ENCODE data around the gene STPG4.

STPG4 gene

DNA sequence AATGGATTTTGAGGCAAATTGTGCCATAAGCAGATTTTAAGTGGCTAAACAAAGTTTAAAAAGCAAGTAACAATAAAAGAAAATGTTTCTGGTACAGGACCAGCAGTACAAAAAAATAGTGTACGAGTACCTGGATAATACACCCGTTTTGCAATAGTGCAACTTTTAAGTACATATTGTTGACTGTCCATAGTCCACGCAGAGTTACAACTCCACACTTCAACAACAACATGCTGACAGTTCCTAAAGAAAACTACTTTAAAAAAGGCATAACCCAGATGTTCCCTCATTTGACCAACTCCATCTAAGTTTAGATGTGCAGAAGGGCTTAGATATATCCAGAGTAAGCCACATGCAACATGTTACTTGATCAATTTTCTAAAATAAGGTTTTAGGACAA is 5.1 kb upstream of the STPG4 start:
- Histone ChIP-seq H3K4me3 (ENCODE audit: extremely low read depth, insufficient read depth, low read length, poor library complexity, severe bottlenecking) (no peak overlapping the region), H3K27ac (ENCODE audit: low read depth, low read length, severe bottlenecking) (no peak overlapping the region), H3K9me3 (ENCODE audit: control insufficient read depth, low read length) (no peaks in the 10 kb centered on the region), H3K36me3 (ENCODE audit: control insufficient read depth, insufficient read depth, low read length) (peaks cover 73% of the 10 kb centered on the region), H3K4me1 (ENCODE audit: control insufficient read depth, insufficient read depth, low read length, poor library complexity, severe bottlenecking) (no peaks in the 10 kb centered on the region)
- 80 to 100% methylated on average over 1 to 2 of the region's 3 CpGs for WGBS, 2 experiments (ENCODE audit: insufficient coverage in 2 of 2)

DNA sequence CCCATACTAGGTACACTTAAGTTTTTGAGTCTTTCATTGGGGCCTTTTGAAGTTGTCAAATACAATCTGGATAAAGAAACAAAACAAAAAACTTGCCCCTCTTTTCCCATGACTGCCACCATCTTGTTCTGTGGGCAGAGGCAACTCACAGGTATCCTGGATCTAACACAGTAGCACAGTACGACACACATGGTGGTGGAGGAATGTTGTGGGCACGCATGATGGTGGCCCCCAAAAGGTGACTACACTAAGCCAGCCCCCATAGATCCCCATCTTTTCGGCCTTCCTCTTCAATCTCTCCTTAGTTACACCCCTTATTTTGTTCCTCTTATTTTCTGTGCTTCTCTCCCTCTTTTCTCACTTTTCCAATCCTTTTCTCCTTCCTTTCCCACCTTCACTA is 4.5 kb upstream of the STPG4 start:
- Histone ChIP-seq H3K4me1 (ENCODE audit: control insufficient read depth, insufficient read depth, low read length, poor library complexity, severe bottlenecking) (no peaks in the 10 kb centered on the region), H3K27ac (ENCODE audit: low read depth, low read length, severe bottlenecking) (no peak overlapping the region), H3K4me3 (ENCODE audit: extremely low read depth, insufficient read depth, low read length, poor library complexity, severe bottlenecking) (no peak overlapping the region), H3K36me3 (ENCODE audit: control insufficient read depth, insufficient read depth, low read length) (peaks cover 73% of the 10 kb centered on the region), H3K9me3 (ENCODE audit: control insufficient read depth, low read length) (no peaks in the 10 kb centered on the region)
- 98 to 100% methylated on average over 2 to 3 of the region's 3 CpGs for WGBS, 2 experiments (ENCODE audit: insufficient coverage in 2 of 2)

DNA sequence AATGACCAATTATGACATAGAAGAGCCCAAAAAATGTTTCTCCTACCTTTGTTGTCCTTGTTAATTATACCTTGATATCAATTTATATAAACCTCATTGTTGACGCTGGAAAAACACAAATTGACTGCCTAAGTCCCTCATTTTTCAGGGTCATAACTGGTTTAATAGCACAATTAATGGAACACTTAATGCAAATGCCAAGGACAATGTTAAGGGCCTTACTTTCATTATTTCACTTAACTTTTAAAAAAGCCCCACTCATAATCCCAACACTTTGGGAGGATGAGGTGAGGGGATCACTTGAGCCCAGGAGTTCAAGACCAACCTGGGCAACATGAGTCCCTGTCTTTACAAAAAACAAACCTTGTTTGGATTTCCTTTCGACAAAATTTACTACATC is 3.5 kb upstream of the STPG4 start:
- Histone ChIP-seq H3K27ac (ENCODE audit: low read depth, low read length, severe bottlenecking) (no peak overlapping the region), H3K4me1 (ENCODE audit: control insufficient read depth, insufficient read depth, low read length, poor library complexity, severe bottlenecking) (no peaks in the 10 kb centered on the region), H3K4me3 (ENCODE audit: extremely low read depth, insufficient read depth, low read length, poor library complexity, severe bottlenecking) (no peak overlapping the region), H3K36me3 (ENCODE audit: control insufficient read depth, insufficient read depth, low read length) (peaks cover 74% of the 10 kb centered on the region), H3K9me3 (ENCODE audit: control insufficient read depth, low read length) (no peaks in the 10 kb centered on the region)
- WGBS, 2 experiments (ENCODE audit: insufficient coverage in 2 of 2) = 92% methylated on average over 2 of the region's 2 CpGs; no CpG with 5 or more reads in 1 of the 2 experiments

DNA sequence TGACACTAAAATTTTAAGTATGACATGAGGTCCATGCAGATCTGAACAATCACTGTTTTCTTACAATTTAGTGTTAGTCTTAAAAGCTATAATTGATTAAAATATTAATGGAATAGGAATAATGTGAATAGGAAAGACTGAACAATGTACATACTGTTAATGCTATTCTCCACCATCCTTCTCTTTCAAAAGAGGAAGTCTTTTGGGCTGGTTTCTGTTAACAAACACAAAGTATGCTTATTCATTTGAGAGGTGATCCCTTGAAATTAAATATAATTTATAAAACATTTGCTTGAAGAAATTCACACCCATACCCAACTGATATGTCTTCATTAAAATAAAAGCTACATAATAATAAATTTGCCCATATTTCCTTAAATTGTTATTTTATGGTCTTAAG is 2.3 kb downstream of the STPG4 start:
- Histone ChIP-seq H3K27ac (ENCODE audit: low read depth, low read length, severe bottlenecking) (no peak overlapping the region), H3K4me1 (ENCODE audit: control insufficient read depth, insufficient read depth, low read length, poor library complexity, severe bottlenecking) (no peaks in the 10 kb centered on the region)

DNA sequence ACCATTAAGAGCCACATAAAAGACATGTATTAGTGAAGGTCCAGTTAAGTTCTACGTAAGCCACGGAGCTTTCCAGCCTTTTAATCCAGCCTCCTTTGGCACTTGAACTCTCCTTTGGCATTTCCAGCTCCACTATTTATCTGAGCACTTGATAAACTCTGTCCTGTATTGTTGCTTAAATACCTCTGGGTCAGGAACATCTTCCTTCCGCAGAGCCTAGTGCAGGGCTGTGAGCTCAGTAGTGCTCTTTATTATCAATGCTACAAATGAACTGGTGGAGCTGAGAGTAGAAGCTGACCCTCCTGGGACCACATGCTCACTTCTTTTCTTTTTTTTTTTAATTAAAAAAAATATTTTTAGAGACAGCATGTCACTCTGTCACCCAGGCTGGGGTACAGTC is 4.9 kb downstream of the STPG4 start:
- Histone ChIP-seq H3K9me3 (ENCODE audit: control insufficient read depth, low read length) (no peaks in the 10 kb centered on the region), H3K4me3 (ENCODE audit: extremely low read depth, insufficient read depth, low read length, poor library complexity, severe bottlenecking) (no peak overlapping the region), H3K4me1 (ENCODE audit: control insufficient read depth, insufficient read depth, low read length, poor library complexity, severe bottlenecking) (no peaks in the 10 kb centered on the region), H3K27ac (ENCODE audit: low read depth, low read length, severe bottlenecking) (no peak overlapping the region), H3K36me3 (ENCODE audit: control insufficient read depth, insufficient read depth, low read length) (peaks cover 77% of the 10 kb centered on the region)
- 80 to 92% methylated on average over 1 to 3 of the region's 3 CpGs for whole genome bisulfite sequencing, 2 experiments (ENCODE audit: insufficient coverage in 2 of 2)

More for the DNA sequence above, 2.3 kb downstream of the STPG4 start:
- Histone ChIP-seq H3K9me3 (ENCODE audit: control insufficient read depth, low read length) (no peaks in the 10 kb centered on the region), H3K4me3 (ENCODE audit: extremely low read depth, insufficient read depth, low read length, poor library complexity, severe bottlenecking) (no peak overlapping the region), H3K36me3 (ENCODE audit: control insufficient read depth, insufficient read depth, low read length) (peaks cover 69% of the 10 kb centered on the region)

DNA sequence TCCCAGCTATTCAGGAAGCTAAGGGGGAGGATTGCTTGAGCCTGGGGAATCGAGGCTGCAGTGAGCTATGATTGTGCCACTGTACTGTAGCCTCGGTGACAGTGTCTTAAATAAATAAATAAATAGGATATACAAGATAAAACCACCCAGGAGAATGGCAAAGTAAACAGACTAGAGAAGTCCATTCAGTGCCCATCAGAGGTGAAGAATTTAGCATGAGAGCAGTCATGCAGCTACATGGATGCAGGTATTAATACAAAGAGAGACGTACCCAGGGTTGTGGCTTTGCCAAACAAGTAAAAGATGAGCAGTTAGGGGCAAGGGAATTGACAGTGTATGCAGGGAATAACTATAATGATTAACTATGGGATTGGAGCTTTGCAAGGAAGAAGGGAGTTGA is 8.1 kb downstream of the STPG4 start:
- H3K4me1 ChIP-seq (ENCODE audit: control insufficient read depth, insufficient read depth, low read length, poor library complexity, severe bottlenecking) = no peaks in the 10 kb centered on the region
- peaks cover 82% of the 10 kb centered on the region for H3K36me3 ChIP-seq (ENCODE audit: control insufficient read depth, insufficient read depth, low read length)
- H3K4me3 ChIP-seq (ENCODE audit: extremely low read depth, insufficient read depth, low read length, poor library complexity, severe bottlenecking) = no peak overlapping the region
- no peaks in the 10 kb centered on the region for H3K9me3 ChIP-seq (ENCODE audit: control insufficient read depth, low read length)
- WGBS, 2 experiments (ENCODE audit: insufficient coverage in 2 of 2) = 100% methylated on average over 1 of the region's 3 CpGs
- no peak overlapping the region for H3K27ac ChIP-seq (ENCODE audit: low read depth, low read length, severe bottlenecking)

DNA sequence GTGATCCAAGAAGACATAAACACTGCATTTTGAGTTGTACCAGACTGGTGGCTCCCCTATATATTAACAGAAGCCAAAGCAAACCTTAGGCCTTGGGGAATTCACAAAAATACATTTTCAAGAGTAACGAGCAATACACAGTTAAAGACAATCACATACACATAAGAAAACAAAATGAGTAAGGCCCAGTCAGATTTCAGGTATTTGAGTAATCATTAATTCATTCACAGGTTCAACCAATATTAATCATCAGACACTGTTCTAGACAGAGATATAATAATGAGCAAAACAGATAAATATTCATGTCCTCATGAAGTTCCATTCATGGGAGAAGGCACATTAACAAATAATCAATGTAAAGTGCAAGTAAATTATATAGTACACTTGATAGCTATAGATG is 9.6 kb downstream of the STPG4 start:
- no peak overlapping the region for H3K27ac ChIP-seq (ENCODE audit: low read depth, low read length, severe bottlenecking)
- no peak overlapping the region for H3K4me3 ChIP-seq (ENCODE audit: extremely low read depth, insufficient read depth, low read length, poor library complexity, severe bottlenecking)
- H3K4me1 ChIP-seq (ENCODE audit: control insufficient read depth, insufficient read depth, low read length, poor library complexity, severe bottlenecking) = no peaks in the 10 kb centered on the region
- peaks cover 84% of the 10 kb centered on the region for H3K36me3 ChIP-seq (ENCODE audit: control insufficient read depth, insufficient read depth, low read length)
- H3K9me3 ChIP-seq (ENCODE audit: control insufficient read depth, low read length) = no peaks in the 10 kb centered on the region
- 80% methylated on average over 1 of the region's 1 CpG; no CpG with 5 or more reads in 1 of the 2 experiments for WGBS, 2 experiments (ENCODE audit: insufficient coverage in 2 of 2)

DNA sequence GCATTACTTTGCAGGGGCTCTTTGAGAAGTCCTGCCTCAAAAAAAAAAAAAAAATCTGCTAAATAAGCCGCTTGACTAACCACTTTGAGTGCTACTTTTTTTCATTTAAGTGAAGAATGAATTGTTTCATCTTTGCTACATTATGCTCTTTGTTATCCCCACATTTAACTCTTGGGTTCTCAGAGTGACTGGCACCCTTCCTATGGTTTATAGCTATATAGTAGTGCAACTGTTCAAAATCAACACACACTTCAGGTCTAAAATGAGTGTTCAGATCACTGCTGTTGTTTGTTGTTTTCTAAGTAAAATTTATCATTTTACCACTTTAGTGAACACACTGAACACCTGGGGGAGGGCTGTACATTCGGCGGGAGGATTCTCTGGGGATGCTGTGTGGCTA is 13.6 kb downstream of the STPG4 start:
- Histone ChIP-seq H3K27ac (ENCODE audit: low read depth, low read length, severe bottlenecking) (no peak overlapping the region), H3K36me3 (ENCODE audit: control insufficient read depth, insufficient read depth, low read length) (peaks cover 67% of the 10 kb centered on the region), H3K9me3 (ENCODE audit: control insufficient read depth, low read length) (no peaks in the 10 kb centered on the region), H3K4me3 (ENCODE audit: extremely low read depth, insufficient read depth, low read length, poor library complexity, severe bottlenecking) (no peak overlapping the region), H3K4me1 (ENCODE audit: control insufficient read depth, insufficient read depth, low read length, poor library complexity, severe bottlenecking) (no peaks in the 10 kb centered on the region)
- WGBS, 2 experiments (ENCODE audit: insufficient coverage in 2 of 2) = 90 to 100% methylated on average over 2 of the region's 3 CpGs

DNA sequence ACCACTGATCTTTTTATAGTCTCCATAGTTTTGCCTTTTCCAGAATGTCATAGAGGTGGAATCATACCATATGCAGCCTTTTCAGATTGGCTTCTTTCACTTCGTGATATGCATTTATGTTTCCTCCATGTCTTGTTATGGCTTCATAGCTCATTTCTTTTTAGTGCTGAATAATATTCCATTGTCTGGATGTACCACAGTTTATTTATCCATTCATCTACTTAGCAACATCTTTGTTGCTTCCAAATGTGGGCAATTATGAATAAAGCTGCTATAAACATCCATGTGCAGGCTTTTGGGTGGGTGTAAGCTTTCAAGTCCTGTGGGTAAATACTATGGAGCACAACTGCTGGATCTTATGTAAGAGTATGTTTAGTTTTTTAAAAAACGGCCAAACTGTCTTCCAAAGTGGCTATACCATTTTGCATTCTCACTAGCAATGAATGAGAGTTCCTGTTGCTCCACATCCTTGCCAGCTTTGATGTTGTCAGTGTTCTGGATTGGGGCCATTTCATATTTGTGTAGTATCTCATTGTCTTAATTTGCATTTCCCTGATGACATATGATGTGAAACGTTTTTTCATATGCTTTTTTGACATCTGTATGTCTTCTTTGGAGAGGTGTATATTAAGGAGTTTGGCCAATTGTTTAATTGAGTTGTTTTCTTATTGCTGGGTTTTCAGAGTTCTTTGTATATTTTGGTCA is 20.6 kb downstream of the STPG4 start:
- no peak overlapping the region for H3K27ac ChIP-seq (ENCODE audit: low read depth, low read length, severe bottlenecking)
- peaks cover 9% of the 10 kb centered on the region for H3K9me3 ChIP-seq (ENCODE audit: control insufficient read depth, low read length)
- peaks cover 2% of the 10 kb centered on the region for H3K4me1 ChIP-seq (ENCODE audit: control insufficient read depth, insufficient read depth, low read length, poor library complexity, severe bottlenecking)
- H3K4me3 ChIP-seq (ENCODE audit: extremely low read depth, insufficient read depth, low read length, poor library complexity, severe bottlenecking) = no peak overlapping the region
- H3K36me3 ChIP-seq (ENCODE audit: control insufficient read depth, insufficient read depth, low read length) = peaks cover 8% of the 10 kb centered on the region
- WGBS, 2 experiments (ENCODE audit: insufficient coverage in 2 of 2) = 80 to 100% methylated on average over 1 of the region's 3 CpGs

DNA sequence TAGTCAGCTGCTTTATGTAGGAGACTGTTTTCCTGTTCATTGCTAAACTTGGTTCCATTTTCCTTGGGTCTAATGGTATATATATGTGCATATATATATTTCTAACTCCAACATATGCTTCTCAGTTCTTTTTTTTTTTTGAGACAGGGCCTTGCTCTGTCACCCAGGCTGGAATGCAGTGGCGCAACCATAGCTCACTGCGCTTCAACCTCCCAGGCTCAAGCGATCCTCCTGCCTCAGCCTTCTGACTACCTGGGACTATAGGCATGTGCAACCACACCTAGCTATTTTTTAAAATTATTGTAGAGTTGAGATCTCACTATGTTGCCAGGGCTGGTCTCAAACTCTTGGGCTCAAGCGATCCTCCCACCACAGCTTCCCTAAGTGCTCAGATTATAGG is 22.1 kb downstream of the STPG4 start:
- H3K9me3 ChIP-seq (ENCODE audit: control insufficient read depth, low read length) = peaks cover 9% of the 10 kb centered on the region
- WGBS, 2 experiments (ENCODE audit: insufficient coverage in 2 of 2) = 83% methylated on average over 1 of the region's 4 CpGs; no CpG with 5 or more reads in 1 of the 2 experiments
- H3K27ac ChIP-seq (ENCODE audit: low read depth, low read length, severe bottlenecking) = no peak overlapping the region
- peaks cover 8% of the 10 kb centered on the region for H3K4me1 ChIP-seq (ENCODE audit: control insufficient read depth, insufficient read depth, low read length, poor library complexity, severe bottlenecking)
- H3K36me3 ChIP-seq (ENCODE audit: control insufficient read depth, insufficient read depth, low read length) = no peaks in the 10 kb centered on the region
- H3K4me3 ChIP-seq (ENCODE audit: extremely low read depth, insufficient read depth, low read length, poor library complexity, severe bottlenecking) = no peak overlapping the region

DNA sequence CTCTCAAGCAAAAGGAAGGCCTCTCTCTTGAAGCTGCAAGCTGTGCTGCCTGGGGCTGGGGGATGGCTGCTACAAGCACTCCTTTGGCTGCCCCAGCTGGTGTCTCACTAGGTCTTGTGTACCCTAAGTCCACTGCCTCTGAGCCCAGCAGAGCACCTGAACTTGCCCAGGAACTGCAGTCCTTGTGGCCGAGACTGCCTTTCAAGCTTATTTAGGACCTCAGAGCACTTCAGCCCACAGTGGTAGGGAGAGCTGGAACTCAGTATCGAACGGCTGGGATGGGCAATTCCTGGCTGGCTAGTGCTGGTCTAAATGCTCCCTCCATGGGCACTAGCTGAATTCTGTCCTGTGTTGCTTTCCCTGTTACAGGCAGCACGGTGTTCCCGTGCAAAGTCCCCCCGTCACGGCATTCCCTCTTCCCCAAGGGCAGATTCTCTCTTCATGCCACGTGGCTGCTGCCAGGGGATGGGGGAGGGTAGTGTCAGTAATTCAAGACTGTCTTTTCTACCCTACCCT is 25.9 kb downstream of the STPG4 start:
- Histone ChIP-seq H3K4me1 (ENCODE audit: control insufficient read depth, insufficient read depth, low read length, poor library complexity, severe bottlenecking) (peaks cover 8% of the 10 kb centered on the region), H3K4me3 (ENCODE audit: extremely low read depth, insufficient read depth, low read length, poor library complexity, severe bottlenecking) (no peak overlapping the region), H3K27ac (ENCODE audit: low read depth, low read length, severe bottlenecking) (no peak overlapping the region), H3K36me3 (ENCODE audit: control insufficient read depth, insufficient read depth, low read length) (no peaks in the 10 kb centered on the region), H3K9me3 (ENCODE audit: control insufficient read depth, low read length) (peaks cover 1% of the 10 kb centered on the region)
- WGBS, 2 experiments (ENCODE audit: insufficient coverage in 2 of 2) = 51 to 83% methylated on average over 3 to 5 of the region's 8 CpGs

Measured in mesodermal cell (in vitro differentiated cells).